Endothelial cell of umbilical vein (primary cell): ENCODE results near the gene TMEM140. TPM values are rescaled to one million over a fixed set of nuclear protein-coding genes. Genes with fewer than 3 reads are reported as not detected.
A peak's percentile ranks its signal among the peaks of the same experiment; 100 is the strongest.

Source experiments
- BruUV-seq: library from RNA; stranded (reverse); fragments of 400-500 nt; replicated peaks from 2 replicates; lab custom pipeline; 2021; lab: Mats Ljungman, UMichigan
- CTCF ChIA-PET: fragments of 300-600, 350-600 bp; sonication (Branson Sonifier 250); formaldehyde crosslinking; loops from one replicate; lab custom pipeline; 2021; ENCODE audit warnings: antibody characterized with exemption, inconsistent platforms; lab: Charles Lee
- POLR2A ChIA-PET: fragments of 300-600, 350-600 bp; sonication (Branson Sonifier 250); formaldehyde crosslinking; loops from one replicate; lab custom pipeline; 2021; ENCODE audit warnings: antibody characterized with exemption, inconsistent platforms; lab: Charles Lee
- DNase-seq: peaks from one replicate; pipeline ENCODE4 v3.0.0-alpha.2; 2011; ENCODE audit warnings: low read depth, low spot score
- FAIRE-seq: peaks from 2 replicates; lab custom pipeline; 2011; peaks lifted over from hg19 to GRCh38; lab: Jason Lieb, UNC
- H2AFZ ChIP-seq: 2 replicates; pipeline ENCODE4 v1.6.0; 2012; ENCODE audit warnings: low read depth, low read length, control low read depth, inconsistent platforms
- H3K27ac ChIP-seq: 2 replicates; pipeline ENCODE4 v1.5.1; 2011; ENCODE audit warnings: low read depth, mild to moderate bottlenecking, control low read depth, low read length, moderate library complexity; ENCODE audit not compliant: insufficient read depth
- H3K27me3 ChIP-seq, 2 experiments: 2 replicates each; pipeline versions ENCODE4 v1.6.0 to v1.6.1; 2011; ENCODE audit warnings: low read length in 2 of 2, mixed read lengths in 1 of 2; ENCODE audit not compliant: control insufficient read depth in 2 of 2, insufficient read depth in 2 of 2
- H3K36me3 ChIP-seq, 2 experiments: 2 replicates in 1 of 2; 3 replicates in 1 of 2; pipeline ENCODE4 v1.5.1; 2011; ENCODE audit warnings: low read length in 2 of 2, mild to moderate bottlenecking in 1 of 2, moderate library complexity in 1 of 2; ENCODE audit not compliant: control insufficient read depth in 2 of 2, insufficient read depth in 2 of 2; ENCODE audit errors: extremely low read depth in 1 of 2
- H3K4me1 ChIP-seq: 3 replicates; pipeline ENCODE4 v1.5.1; 2011; ENCODE audit warnings: mild to moderate bottlenecking, low read length; ENCODE audit not compliant: control insufficient read depth, insufficient read depth; ENCODE audit errors: extremely low read depth
- H3K4me2 ChIP-seq: 2 replicates; pipeline ENCODE4 v1.6.1; 2011; ENCODE audit warnings: low read length, control low read depth, mixed read lengths; ENCODE audit not compliant: insufficient read depth
- H3K4me3 ChIP-seq, 3 experiments: fragments of 200-600 bp in 1 of 3; sonication (generic), shearing (Covaris generic) in 1 of 3; replicated peaks in 1 of 3; 2 replicates each; pipeline ENCODE4 v1.5.1; 2011 to 2016; ENCODE audit warnings: control low read depth in 3 of 3, low read length in 3 of 3, mild to moderate bottlenecking in 2 of 3, inconsistent platforms in 1 of 3, low read depth in 1 of 3, moderate library complexity in 1 of 3; ENCODE audit not compliant: insufficient read depth in 1 of 3
- H3K79me2 ChIP-seq: 2 replicates; pipeline ENCODE4 v1.6.0; 2012; ENCODE audit warnings: low read length, inconsistent platforms; ENCODE audit not compliant: control insufficient read depth, insufficient read depth
- H3K9ac ChIP-seq: replicated peaks from 2 replicates; pipeline ENCODE3; 2011; ENCODE audit warnings: low read length, control low read depth; ENCODE audit not compliant: insufficient read depth; ENCODE audit errors: extremely low read depth
- H3K9me1 ChIP-seq: replicated peaks from 3 replicates; pipeline ENCODE4 v1.6.0; 2011; ENCODE audit warnings: mild to moderate bottlenecking, low read length; ENCODE audit not compliant: control insufficient read depth, insufficient read depth; ENCODE audit errors: extremely low read depth
- H3K9me3 ChIP-seq: replicated peaks from 2 replicates; pipeline ENCODE4 v1.5.1; 2012; ENCODE audit warnings: low read length, inconsistent platforms; ENCODE audit not compliant: control insufficient read depth, insufficient read depth
- H4K20me1 ChIP-seq: replicated peaks from 2 replicates; pipeline ENCODE3; 2011; ENCODE audit warnings: mild to moderate bottlenecking, low read length; ENCODE audit not compliant: control insufficient read depth, insufficient read depth; ENCODE audit errors: extremely low read depth
- EZH2 ChIP-seq: IDR thresholded peaks from 2 replicates; pipeline ENCODE4 v1.6.1; 2012; ENCODE audit warnings: borderline replicate concordance, low read depth, mild to moderate bottlenecking, moderate library complexity, low read length, inconsistent platforms; ENCODE audit not compliant: severe bottlenecking
- FOS ChIP-seq: IDR thresholded peaks from 2 replicates; pipeline ENCODE4 v1.6.1; 2011; ENCODE audit warnings: mild to moderate bottlenecking, low read length, moderate library complexity, borderline replicate concordance; ENCODE audit not compliant: insufficient read depth
- JUN ChIP-seq: IDR thresholded peaks from 2 replicates; pipeline ENCODE4 v1.6.1; 2011; ENCODE audit warnings: borderline replicate concordance, low read depth; ENCODE audit not compliant: insufficient read length, insufficient read depth
- MYC ChIP-seq: IDR thresholded peaks from one replicate; pipeline ENCODE4 v1.6.1; 2011; ENCODE audit warnings: mild to moderate bottlenecking, low read depth, low read length
- POLR2A ChIP-seq: IDR thresholded peaks from 2 replicates; pipeline ENCODE4 v1.6.1; 2012; ENCODE audit warnings: low read depth, mild to moderate bottlenecking, control low read depth, low read length
- POLR2AphosphoS5 ChIP-seq: IDR thresholded peaks from 2 replicates; pipeline ENCODE4 v1.6.1; 2012; ENCODE audit warnings: low read depth, mild to moderate bottlenecking, control low read depth, low read length, moderate library complexity; ENCODE audit not compliant: insufficient read depth
- dilution Hi-C: fragments of 300-500 bp; cut with MboI; formaldehyde crosslinking; loops from one replicate; pipeline ENCODE4 v1.15.0; 2019; ENCODE audit warnings: low sequenced_read_pairs; ENCODE audit not compliant: extremely low pct_ligation_motif_present
- intact Hi-C: fragments of 100-400 bp; cut with micrococcal nuclease; formaldehyde crosslinking; loops from one replicate; pipeline ENCODE4 v1.10.0; 2022
- polyA plus RNA-seq, 4 experiments: library from polyadenylated mRNA; depleted of rRNA in 3 of 4; stranded (reverse) in 3 of 4; unstranded in 1 of 4; fragments of >200 nt; gene quantifications; 2 replicates each; pipeline versions ENCODE4 v1.2.1 to v1.2.3, GENCODE V29; 2011 to 2012; ENCODE audit warnings: missing spikeins in 1 of 4
- total RNA-seq: library from RNA; stranded (reverse); gene quantifications from 2 replicates; pipeline ENCODE4 v1.2.3, GENCODE V29; 2021
- TF ChIP-seq, protein P1 (sequence below), 2 donors: IDR thresholded peaks; 1 replicate in 1 of 2; 2 replicates in 1 of 2; pipeline ENCODE4 v1.5.1; 2011; ENCODE audit warnings: low read length in 2 of 2, mild to moderate bottlenecking in 2 of 2, moderate library complexity in 2 of 2, control low read depth in 1 of 2, inconsistent platforms in 1 of 2, low read depth in 1 of 2; ENCODE audit not compliant: insufficient read depth in 1 of 2; ENCODE audit errors: extremely low read depth in 1 of 2

TMEM140 gene
- total and polyA plus RNA-seq, 2 donors (not counting 3 experiments of a cell fraction or from before 2014, with no cell fraction given): 17.9 to 26.5 TPM

DNA sequence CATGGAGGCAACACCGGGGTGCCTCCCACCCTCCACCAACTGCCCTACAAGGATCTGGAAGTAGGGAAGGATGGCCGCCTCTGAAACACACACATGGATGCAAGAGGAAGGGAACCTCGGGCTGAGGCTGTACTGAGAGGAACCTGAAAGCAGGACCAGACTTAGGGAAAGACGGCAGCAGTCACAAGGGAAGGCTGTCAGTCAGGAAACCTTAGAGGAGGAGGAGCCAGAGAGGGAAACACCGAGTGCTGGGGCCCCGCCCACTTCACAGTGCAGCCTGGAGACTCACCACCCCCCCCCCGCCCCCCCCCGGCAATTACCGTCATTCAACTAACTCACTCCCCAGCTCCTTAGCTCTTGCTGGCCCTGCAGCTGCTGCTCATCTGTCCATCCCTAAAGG, 20.1 kb downstream of the TMEM140 start:
- ChIA-PET POLR2A (no interaction called here), CTCF (interaction anchor here (3.8 kb wide), 1 partner anchor 182 kb away, joined by 45 read pairs; the partner anchor contains the start of gene AGBL3)
- intact Hi-C loops (loop anchor here (10.0 kb wide), 1 partner anchor 473 kb away; no protein-coding TSS in a partner anchor), dilution Hi-C loops (no loop called here)
- H3K9me1 ChIP-seq: no peaks in the 10 kb centered on the region
- no TSS peak for BruUV-seq
- no peak overlapping the region for H2AFZ ChIP-seq
- no peak overlapping the region for H3K4me2 ChIP-seq
- peaks cover 23% of the 10 kb centered on the region for H3K4me1 ChIP-seq
- no peaks in the 10 kb centered on the region for H3K9me3 ChIP-seq
- peak; percentile 39 for DNase-seq
- H3K9ac ChIP-seq: no peak overlapping the region
- peaks cover 4% of the 10 kb centered on the region in 2 experiments for H3K36me3 ChIP-seq
- TF ChIP-seq MYC (no peak), FOS (no peak), POLR2AphosphoS5 (no peak), JUN (no peak), EZH2 (no peak)
- H3K79me2 ChIP-seq: peaks cover 3% of the 10 kb centered on the region
- H3K27me3 ChIP-seq: no peaks in the 10 kb centered on the region
- FAIRE-seq: no peak
- H3K27ac ChIP-seq: no peak overlapping the region
- no peaks in the 10 kb centered on the region for H4K20me1 ChIP-seq
- H3K4me3 ChIP-seq: no peak overlapping the region

DNA sequence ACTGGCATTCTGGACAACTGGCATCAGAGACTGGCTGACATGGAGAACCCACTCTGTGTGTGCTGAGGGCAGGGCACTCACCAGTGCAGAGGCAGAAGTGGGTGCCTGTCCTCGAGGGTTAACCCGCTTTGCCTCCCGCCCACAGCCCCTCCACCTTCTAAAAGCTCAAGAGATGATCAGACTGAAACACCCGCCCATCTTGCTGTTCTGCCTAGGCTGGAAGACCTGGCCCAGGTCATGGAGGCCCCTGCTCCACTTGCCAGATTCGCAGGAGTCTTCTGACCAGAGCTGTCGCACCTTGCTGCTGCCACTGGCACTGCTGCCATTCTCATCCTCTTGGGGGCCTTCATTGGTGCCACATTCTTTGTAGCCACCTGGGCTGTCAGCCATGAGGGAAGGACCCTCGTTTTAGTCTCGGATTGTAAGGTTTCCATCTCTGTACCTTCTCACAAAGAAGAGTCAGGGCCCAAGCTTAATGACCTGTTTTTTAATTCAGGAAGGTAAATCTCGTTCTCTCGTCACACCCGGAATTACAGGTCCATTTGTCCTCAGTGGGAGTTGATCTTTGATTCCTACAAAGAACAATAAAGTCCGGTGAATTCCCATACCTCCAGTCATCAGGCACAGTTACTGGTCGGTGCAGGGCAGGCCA, 20.7 kb downstream of the TMEM140 start:
- DNase-seq: no peak
- Histone ChIP-seq H3K9ac (no peak overlapping the region), H3K4me3 (no peak overlapping the region), H3K9me1 (no peaks in the 10 kb centered on the region), H3K27ac (no peak overlapping the region), H3K4me1 (peaks cover 23% of the 10 kb centered on the region), H3K9me3 (no peaks in the 10 kb centered on the region), H3K79me2 (peaks cover 3% of the 10 kb centered on the region), H4K20me1 (no peaks in the 10 kb centered on the region), H3K27me3 (no peaks in the 10 kb centered on the region), H2AFZ (no peak overlapping the region), H3K4me2 (no peak overlapping the region), H3K36me3 (peaks cover 4% of the 10 kb centered on the region in 2 experiments)
- ChIA-PET POLR2A (interaction anchor here (0.8 kb wide), 1 partner anchor 8 kb away, joined by 3 read pairs; no protein-coding TSS in a partner anchor), CTCF (interaction anchor here (0.7 to 3.8 kb wide), 6 partner anchors 8 to 538 kb away, joined by 3 to 45 read pairs (median 6); partner anchors contain the start of genes AGBL3 and WDR91)
- FAIRE-seq: no peak
- dilution Hi-C loops (no loop called here), intact Hi-C loops (loop anchor here (10.0 kb wide), 1 partner anchor 474 kb away; no protein-coding TSS in a partner anchor)
- no TSS peak for BruUV-seq
- TF ChIP-seq POLR2A: no peak
- TF ChIP-seq POLR2AphosphoS5: no peak
- TF ChIP-seq, protein P1, sequence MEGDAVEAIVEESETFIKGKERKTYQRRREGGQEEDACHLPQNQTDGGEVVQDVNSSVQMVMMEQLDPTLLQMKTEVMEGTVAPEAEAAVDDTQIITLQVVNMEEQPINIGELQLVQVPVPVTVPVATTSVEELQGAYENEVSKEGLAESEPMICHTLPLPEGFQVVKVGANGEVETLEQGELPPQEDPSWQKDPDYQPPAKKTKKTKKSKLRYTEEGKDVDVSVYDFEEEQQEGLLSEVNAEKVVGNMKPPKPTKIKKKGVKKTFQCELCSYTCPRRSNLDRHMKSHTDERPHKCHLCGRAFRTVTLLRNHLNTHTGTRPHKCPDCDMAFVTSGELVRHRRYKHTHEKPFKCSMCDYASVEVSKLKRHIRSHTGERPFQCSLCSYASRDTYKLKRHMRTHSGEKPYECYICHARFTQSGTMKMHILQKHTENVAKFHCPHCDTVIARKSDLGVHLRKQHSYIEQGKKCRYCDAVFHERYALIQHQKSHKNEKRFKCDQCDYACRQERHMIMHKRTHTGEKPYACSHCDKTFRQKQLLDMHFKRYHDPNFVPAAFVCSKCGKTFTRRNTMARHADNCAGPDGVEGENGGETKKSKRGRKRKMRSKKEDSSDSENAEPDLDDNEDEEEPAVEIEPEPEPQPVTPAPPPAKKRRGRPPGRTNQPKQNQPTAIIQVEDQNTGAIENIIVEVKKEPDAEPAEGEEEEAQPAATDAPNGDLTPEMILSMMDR (IDR thresholded peaks at IDR 0.05; ENCODE audit: extremely low read depth in 1 of 2, insufficient read depth in 1 of 2, low read depth in 1 of 2, low read length in 2 of 2): no peak
- TF ChIP-seq MYC: no peak
